Activated gamma-delta T cell (primary cell): ENCODE data around the gene LTA.
"Not testable (repeated sequence)": the region's sequence is repeated elsewhere in the genome, so short reads cannot be mapped to it uniquely, and the experiment has no call there.

Experiments used
- DNase-seq: peaks from one replicate; lab custom pipeline; 2025; lab: John Stamatoyannopoulos, UW

The LTA gene

DNA sequence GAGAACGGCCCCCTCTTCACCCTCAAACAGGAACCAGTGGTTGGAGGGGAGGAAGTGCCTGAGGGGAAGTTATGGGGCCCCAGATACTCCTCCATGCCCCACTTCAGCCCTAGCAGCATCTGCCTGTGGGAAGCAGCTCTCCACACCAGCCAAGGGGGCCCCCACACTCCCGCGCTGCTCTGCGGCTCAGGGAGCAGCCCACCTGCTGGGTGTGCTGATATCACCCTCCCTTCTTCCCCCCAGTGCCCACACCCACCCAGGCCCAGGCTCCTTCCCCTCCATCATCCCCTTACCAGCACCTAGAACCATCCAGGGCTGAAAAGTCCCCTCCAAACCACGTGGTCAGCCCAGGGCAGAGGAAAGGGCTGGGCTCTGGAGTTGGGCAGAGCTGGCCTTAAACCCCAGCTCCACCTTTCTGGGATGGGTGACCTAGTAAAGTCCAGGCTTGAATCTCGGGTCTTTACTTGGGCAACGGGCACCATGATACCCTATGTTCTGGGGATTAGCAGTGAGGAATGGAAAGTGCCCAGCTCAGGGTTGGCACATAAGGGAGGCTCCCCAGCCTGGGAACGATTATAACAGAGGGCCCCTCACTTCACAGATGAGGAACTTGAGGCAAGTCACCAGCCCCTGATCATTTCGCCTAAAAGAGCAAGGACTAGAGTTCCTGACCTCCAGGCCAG is 14.7 kb downstream of the LTA start:
- DNase-seq: no peak

DNA sequence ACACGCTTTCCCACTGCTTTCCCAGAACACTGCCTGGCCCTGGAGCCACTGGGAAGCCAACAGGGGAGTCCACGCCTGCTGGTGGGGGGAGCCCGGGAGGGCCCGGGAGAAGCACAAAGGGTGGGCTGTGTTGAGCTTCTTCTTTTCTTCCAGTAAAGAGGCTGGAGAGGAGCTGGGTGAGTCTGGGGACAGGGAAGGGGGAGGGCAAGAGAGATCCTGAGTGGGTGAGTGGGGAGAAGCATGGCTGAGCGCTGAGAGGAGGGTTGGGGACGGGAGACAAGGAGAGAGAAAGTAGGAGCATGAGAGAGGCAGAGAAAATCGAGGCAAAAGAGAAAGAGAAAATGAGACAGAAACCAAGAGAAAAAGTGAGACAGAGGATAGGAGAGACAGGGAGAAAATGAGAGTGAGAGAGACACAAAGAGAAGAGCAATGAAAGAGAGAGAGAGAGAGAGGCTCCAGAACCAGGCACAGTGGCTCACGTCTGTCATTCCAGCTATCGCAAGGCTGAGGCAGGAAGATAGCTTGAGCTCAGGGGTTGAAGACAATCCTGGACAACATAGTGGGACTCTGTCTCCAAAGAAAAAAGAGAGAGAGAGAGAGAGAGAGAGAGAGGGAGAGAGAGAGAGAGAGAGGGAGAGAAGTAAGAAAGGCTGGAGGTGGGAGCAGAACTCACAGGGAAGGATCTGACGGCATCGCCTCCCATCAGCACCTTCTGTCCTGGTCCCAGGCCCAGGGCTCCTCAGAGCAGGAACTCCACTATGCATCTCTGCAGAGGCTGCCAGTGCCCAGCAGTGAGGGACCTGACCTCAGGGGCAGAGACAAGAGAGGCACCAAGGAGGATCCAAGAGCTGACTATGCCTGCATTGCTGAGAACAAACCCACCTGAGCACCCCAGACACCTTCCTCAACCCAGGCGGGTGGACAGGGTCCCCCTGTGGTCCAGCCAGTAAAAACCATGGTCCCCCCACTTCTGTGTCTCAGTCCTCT is 16.0 kb downstream of the LTA start:
- no peak for DNase-seq

DNA sequence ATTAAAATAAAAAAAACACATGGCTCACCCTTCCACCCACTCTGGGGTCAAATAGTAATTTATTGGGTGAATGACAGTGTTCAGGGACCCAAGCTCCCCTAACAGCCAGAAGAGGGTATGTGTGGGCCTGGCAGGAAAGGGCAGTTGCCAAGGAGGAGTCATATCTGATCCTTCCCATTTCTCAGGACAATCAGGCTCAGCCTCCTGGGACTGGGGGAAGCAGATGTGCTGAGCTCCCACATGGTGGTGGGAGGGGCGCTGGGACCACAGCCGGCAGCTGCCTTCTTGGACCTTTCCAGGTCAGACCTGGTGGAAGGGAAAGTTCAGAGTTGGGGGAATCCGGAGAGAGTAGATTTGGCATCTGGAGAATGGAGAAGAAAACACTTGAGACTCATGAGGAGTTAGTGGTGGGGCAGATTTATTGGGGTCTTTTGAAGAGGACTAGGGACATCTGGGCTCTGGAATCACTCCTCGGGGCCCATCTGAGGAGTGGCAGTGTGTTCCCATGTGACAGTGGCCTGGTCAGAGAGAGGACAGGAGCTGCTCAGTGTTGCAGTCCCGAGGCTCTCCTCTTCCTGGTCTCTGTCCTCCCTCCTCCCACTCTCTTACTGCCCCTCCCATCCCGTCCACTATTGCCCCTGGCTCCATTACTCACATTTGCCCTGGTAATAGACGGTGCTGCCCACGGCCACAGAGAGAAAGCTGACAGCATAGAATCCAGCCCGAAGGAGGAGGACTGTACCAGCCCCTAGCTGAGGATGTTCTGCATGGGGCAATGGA is 17.0 kb downstream of the LTA start:
- no peak for DNase-seq

DNA sequence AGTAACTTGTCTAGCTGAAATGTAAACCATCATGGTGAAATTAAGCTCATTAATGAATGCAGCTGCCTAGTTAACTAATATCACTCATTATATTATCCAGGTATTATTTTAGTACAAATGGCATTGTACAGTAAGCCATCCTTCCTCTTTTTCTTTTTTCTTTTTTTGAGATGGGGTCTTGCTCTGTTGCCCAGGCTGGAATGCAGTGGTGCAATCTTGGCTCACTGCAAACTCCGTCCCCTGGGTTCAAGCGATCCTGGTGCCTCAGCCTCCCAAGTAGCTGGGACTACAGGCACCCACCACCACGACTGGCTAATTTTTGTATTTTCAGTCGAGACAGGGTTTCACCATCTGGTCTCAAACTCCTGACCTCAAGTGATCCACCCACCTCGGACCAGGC is 18.6 kb downstream of the LTA start:
- DNase-seq: not testable (repeated sequence)

DNA sequence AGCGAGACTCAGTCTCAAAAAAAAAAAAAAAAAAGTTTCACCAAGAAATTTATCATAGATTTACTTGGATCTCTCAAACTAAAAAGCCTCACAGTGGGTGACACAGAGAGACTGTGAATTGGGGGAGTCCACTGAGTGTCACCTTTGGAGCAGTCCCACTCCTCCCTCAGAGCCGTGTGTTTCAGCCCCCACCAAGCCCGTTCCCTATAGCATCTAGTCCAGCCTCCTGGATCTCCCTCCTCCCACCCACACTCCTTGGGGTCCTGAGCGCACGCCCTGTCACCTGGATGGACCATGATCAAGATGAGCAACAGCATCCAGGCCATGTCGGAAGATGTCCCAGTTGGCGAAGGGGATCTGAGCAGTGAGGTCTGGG is 20.3 kb downstream of the LTA start:
- no peak for DNase-seq

DNA sequence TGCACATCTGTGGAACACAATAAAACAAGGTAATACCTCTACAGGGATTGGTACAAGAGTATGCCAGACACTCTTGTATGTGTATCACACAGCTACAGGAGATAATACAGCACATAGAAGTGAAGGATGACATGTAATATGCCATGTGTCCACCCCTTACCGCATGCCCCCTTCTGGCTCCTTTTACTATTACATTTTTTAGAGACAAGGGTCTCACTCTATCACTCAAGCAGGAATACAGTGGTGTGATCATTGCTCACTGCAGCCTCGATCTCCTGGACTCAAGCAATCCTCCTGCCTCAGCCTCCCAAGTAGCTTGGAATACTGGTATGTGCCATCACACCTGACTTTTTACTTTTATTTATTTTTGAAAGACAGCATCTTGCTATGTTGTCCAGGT is 24.9 kb downstream of the LTA start:
- no peak for DNase-seq

DNA sequence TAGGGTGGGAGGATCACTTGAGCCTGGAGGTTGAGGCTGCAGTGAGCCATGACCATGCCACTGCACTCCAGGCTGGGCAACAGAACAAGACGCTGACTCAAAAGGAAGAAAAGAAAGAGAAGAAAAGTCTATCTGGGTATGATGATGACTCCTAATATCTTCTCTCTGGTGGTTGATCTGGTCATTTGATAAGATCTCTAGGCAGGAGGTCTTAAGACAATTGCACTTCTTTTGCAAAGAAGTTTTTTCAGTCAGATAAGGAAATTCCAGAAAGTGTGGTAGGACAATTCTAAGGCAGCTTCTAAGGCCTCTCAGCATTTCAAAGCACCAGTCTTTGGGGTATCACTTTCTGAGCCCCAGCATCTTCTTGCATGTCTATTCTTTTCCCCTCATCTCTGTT is 35.2 kb downstream of the LTA start:
- no peak for DNase-seq

DNA sequence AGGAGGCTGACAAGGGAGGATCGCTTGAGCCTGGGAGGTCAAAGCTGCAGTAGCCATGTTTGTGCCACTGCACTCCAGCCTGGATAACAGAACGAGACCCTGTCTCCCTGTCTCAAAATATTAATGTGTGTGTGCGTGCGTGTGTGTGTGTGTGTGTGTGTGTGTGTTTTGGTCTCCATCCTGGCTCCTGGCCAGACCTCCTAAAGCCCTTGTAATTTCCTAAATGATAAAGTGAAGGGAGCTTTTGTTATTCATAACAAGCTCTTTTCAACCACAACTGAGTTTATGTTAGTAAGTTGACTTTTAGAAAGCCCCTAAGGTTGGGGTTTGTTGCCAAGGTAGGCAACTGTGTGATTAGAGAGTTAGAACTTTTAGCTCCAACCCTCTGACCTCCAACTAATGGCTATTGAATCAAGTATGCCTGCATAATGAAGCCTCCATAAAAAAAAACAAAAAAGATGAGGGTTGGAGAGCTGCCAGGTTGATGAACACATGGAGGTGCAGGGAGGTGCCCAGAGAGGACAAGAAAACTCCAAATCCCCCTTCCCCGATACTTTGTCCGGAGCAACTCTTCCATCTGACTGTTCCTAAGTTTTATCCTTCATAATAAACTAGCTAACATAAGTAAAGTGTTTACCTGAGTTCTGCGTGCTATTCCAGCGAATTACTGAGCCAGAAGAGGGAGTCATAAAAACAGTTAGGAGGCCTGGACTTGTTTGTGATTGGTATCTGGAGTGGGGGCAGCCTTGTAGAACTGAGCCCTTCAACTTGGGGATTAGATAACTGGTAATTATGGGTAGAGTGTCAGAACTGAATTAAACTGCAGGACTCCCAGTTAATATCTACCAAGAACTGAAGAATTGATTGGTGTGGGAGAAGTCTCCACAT is 37.7 kb downstream of the LTA start:
- DNase-seq: no peak

DNA sequence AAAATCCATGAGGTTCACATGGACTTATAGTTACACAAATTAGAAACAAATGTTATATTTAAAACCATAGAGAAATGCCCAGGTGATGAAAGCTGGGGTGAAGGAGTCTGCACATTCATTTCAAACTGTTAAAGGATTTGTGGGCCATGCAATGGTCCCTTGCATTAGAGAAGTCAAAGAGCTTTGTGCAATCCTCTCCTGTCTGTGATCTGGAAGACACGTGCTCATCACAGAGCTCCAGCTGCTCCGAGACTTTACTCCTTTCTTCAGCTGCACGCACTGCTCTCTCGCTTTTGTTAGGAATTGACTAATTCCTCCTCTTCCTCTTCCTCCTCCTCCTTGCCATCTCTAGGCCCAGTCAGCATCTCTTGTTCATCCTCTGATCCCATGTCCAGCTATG is 38.9 kb downstream of the LTA start:
- no peak for DNase-seq

DNA sequence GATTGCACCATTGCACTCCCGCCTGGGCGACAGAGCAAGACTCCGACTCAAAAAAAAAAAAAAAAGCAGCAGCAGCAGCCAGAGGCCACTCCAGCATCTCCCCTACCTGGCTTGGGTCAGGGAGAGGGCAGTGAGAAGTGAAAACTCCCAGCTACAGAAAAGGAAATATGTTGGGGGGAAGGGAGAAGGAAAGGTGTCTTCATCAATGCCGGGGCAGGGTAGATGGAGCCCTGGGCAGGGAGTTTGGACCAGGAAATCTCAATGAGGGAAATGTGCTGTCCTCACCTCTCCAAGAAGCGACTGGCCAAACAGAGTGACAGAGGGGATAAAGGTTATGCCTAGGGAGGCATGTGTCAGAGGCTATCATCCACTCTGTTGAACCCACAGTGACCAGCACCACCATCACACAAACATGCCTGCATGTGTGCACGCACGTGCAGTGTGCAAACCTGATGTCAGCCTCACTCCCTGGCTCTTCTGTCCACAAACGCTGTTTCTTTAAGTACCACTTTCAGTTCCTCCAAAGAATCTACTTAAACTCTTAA is 42.1 kb downstream of the LTA start:
- DNase-seq: no peak

DNA sequence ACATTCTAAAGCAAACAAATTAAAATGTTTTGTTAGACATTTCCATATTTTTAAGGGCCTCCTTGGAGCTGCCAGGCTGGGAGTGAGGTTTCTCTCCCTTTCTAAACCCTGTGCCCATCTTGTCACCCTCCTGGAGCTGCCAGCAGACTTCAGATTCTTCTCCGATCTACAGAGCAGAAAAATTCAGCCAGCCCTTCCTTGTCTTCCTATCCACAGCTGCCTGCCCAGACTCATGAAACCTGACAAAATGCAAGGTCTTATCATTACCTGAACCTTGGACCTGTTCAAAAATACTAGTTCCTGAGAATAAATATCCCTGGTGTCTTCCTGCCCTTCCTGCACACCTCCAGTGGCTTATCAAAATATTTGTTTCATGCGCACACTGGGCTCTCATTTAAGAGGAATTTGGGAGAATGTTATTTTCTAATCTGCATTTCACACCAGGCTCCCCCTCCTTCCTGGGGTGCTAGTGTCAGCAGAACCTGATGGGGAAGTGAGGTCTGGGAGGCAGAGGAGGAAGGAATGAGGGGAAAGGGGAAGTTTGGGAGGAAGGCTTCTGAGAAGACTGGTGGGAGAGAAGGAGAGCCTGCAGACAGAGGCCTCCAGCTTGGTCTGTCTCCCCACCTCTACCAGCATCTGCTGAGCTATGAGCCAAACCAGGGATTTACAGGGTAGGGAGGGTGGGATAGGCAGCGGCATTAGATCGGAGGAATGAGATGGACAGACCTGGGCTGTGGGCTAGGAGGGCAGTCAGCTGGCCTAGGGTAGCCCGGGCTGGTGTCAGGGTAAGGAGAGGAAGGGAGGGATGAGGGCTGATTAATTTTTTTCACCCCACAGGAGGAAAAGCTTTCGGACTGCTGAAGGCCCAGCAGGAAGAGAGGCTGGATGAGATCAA is 42.8 kb downstream of the LTA start, which contains the start of gene AIF1:
Gene AIF1, plus strand, starts transcription at position 551 of the 895 bp plus-strand sequence. Its CDS starts 96 bp downstream, at position 647.
- DNase-seq: no peak

DNA sequence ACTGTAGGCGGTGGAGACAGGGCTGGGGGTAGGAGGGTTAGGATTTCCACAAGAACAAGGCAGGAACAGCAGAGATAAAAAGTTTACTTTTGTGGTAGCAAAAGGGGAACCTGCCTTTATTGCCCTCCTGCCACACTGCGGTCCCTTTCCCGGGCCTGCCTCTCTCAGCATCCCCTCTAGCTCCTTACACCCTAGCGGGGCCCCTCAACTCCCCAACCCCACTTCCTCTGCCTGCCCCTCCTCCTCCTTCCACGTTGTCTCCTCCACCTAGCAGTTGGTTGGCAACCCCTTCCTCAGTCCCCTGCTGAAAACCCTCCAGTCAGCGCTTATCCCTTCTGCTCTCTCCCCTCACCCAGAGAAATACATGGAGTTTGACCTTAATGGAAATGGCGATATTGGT is 43.7 kb downstream of the LTA start:
- DNase-seq: no peak

DNA sequence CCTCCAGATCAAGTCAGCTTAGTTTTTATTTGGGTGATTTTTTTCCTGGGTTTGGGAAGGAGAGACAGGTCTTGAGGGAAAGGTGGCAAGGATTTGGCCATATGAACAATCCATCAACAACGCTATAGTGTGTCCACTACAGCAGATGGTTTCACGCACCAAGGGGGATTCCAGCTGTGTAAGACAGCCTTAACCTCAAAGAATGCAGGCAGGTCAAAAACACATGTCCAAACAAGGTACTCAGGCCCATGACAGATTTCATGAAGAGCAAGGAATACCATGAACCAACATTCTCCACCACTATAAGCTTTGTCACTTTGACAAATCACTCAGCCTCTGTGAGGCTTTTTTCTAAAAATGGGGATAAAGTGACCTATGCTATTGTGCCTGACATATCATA is 44.9 kb downstream of the LTA start:
- DNase-seq: no peak

DNA sequence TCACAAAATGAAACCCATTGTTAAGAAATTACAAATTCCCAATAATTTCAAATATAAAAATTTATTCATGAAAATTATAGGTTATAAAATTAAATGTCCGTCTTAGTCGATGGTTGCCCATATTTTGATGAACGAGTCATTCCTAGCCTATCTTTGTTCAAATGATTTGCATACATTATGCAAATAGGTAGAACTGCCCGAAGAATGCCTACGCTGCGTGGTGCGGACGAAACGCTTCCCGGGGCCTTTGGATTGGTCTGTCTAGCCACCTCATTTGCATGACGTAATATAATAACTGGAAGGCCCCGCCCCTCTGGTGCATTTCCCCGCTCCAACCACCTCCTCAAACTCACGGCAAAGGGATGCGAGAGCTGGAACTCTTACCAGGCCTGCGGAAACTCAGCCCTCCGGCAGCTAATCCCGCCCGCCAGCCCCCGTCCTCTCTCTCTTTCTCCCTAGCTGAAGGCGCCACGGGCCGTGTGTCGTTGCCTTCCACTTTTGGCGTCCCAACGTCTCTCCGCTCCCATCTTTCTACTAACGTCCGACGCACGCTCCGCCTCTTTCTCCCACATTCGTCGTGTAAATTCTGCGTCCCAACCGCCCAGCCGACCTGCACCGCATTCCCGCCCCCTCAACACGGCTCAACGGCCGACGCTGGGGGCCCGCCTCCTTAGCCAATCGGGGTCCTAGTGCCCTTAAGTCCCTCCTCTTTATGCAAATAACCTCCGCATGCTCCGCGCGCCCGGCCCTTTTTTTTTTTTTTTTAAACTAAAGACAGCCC is 47.9 kb downstream of the LTA start:
- peak; percentile 90 for DNase-seq

DNA sequence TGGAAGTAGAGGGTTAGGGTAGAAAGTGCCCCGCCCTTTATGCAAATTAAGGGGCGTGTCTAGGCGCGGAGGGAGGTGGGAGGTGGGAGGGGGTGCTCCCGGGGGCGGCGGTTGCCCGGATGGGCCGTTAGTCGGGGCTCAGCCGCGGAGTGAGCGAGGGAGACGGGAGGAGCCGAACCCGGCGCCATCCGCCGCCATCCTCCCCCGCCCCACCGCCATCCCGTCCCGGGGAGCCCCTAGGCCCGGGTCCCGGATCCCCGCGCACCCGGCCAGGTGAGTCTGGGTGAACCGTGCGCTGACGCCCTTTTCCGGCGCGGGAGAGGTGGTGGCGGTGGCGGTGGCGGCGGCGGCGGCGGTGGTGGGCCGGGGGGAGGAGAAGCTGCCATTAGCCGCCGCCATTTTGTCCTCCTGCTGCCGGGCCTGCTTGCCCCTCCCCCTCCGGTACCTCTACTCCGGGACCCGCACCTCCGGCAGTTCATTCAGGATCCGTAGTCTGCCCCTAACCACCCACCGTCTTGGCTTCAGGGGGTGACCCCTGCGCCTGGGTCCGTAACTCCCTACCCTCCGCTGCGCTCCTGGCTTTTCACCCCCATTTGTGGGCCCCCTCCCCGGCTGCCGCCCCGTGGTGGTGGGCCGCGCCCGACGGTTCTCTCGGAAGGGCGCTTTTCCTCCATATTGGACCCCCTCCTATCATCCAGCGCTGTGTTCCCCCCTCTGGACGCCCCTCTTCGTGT is 48.7 kb downstream of the LTA start, which contains the start of gene PRRC2A:
Gene PRRC2A, plus strand, starts transcription at position 130 of the 734 bp plus-strand sequence. CDS start 2,075 bp downstream, outside the sequence.
- peak; percentile 88 for DNase-seq

DNA sequence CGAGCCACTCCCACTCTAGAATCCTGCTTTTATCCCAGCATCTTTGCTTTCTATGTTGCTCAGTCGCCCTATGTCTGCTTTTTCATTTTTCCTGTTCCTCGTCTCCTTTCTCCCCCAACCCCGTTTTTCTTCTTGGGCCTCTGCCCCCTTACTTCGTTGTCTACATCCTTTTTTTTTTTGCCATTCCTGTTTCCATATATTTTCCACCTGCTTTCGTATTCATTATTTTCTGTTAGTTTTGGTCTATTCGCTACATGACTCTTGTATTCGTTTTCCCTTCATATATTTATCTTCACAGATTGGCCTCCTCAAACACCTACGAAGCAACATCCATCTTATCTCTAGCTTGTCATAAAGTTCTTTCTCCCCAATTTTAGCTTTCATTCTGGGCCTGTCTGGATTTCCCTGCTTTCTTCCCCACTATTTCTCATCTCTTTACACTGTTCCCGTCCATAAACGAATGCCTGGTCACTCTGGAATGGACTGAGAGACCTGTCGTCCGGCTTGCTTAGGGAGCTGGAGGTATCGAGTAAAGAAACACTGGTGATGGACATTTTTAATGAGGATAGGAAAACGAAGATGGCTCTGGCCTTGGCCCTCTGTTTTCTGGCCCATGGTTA is 49.3 kb downstream of the LTA start:
- DNase-seq: no peak

DNA sequence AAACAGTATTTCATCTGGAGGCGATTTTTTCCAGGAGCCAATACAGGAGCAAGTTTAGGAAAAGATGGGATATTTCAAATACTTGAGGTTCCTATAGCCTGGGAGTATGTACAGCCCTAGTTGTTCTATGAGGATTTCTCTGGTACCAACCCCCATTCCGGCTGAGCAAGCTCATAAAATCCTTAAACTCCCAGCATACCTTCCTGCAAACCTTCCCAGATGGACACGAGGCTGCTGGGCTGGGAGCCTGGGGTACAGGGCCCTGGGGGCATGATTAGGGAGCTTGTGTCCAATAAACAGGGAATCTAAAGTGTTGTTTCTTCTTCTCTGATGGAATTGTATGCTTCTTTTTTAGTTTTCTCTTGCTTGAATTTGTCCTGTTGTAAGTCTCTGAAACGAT is 49.9 kb downstream of the LTA start:
- DNase-seq: no peak

DNA sequence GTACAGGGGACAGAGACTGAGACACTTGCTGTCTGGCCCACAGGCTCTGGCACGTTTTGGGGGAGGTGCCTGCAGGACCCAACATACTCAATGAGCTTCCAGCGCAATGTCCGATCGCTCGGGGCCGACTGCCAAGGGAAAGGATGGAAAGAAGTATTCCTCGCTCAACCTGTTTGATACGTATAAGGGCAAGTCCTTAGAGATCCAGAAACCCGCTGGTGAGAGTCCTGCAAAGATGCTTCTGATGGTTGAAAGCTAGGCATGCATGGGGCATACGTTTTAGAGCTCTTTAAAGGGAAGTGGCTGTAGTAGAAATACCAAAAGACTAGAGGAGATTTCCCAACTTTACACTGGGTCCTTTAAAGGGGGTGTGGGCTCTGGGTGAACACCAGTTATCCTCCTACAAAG is 50.6 kb downstream of the LTA start:
- no peak for DNase-seq
